Measurements from ENCODE around the gene NEK11. TPM values are rescaled to one million over a fixed set of nuclear protein-coding genes. Genes with fewer than 3 reads are reported as not detected.

NEK11 gene
- total and polyA plus RNA-seq, 8 donors: 0.45 to 24.2 (median 2.3) TPM; not detected in 1

DNA sequence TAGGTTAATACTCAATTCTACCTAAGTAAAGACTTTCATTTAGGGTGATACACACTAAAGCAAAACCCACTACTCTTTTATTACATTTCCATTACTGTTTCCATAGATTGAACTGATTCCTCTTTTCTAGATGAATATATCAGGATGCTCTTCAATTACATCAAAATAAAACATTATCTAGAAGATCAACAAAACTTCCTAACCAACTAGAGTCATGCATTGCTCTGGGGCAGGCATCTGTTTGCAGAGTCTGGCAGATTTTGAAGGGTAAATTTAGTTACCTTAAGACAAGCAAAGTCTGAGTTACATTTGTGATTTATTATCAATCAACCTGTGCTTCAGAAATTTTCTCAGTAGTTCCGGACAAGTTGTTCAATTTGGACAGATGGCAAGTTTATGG lies 117.1 kb downstream of the NEK11 start:
- Histone ChIP-seq H3K27me3 (no peaks in the 10 kb centered on the region), H3K4me1 (no peaks in the 10 kb centered on the region), H3K27ac (no peak overlapping the region), H3K4me3 (no peak overlapping the region), H3K9me3 (peaks cover 0 to 6% (median 2%) of the 10 kb centered on the region in 4 donors), H3K36me3 (no peaks in the 10 kb centered on the region)
- intact Hi-C loops (cut with DNase I; ENCODE audit: low total_unique reads): no loop called here
- 70 to 88% (median 77%) methylated on average over 1 of the region's 1 CpG for WGBS, 5 donors
- no peak for DNase-seq
- no peak for TF ChIP-seq EP300 (IDR thresholded peaks at IDR 0.05)
- TF ChIP-seq, protein P1, sequence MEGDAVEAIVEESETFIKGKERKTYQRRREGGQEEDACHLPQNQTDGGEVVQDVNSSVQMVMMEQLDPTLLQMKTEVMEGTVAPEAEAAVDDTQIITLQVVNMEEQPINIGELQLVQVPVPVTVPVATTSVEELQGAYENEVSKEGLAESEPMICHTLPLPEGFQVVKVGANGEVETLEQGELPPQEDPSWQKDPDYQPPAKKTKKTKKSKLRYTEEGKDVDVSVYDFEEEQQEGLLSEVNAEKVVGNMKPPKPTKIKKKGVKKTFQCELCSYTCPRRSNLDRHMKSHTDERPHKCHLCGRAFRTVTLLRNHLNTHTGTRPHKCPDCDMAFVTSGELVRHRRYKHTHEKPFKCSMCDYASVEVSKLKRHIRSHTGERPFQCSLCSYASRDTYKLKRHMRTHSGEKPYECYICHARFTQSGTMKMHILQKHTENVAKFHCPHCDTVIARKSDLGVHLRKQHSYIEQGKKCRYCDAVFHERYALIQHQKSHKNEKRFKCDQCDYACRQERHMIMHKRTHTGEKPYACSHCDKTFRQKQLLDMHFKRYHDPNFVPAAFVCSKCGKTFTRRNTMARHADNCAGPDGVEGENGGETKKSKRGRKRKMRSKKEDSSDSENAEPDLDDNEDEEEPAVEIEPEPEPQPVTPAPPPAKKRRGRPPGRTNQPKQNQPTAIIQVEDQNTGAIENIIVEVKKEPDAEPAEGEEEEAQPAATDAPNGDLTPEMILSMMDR (IDR thresholded peaks at IDR 0.05): no peak
- no peak for TF ChIP-seq POLR2AphosphoS5 (IDR thresholded peaks at IDR 0.05)
- TF ChIP-seq POLR2A (IDR thresholded peaks at IDR 0.05): no peak

- no peaks in the 10 kb centered on the region for H3K4me1 ChIP-seq
- H3K36me3 ChIP-seq: no peaks in the 10 kb centered on the region
- DNase-seq: peak in 1 of 2 donors; percentile 25
- intact Hi-C loops (cut with DNase I; ENCODE audit: low total_unique reads): no loop called here
- TF ChIP-seq POLR2A (IDR thresholded peaks at IDR 0.05) (no peak), EP300 (IDR thresholded peaks at IDR 0.05) (no peak), POLR2AphosphoS5 (IDR thresholded peaks at IDR 0.05) (no peak)
- TF ChIP-seq, protein P1 (IDR thresholded peaks at IDR 0.05): no peak
- H3K9me3 ChIP-seq: no peaks in the 10 kb centered on the region
- H3K4me3 ChIP-seq: no peak overlapping the region
- H3K27ac ChIP-seq: no peak overlapping the region
- H3K27me3 ChIP-seq: no peaks in the 10 kb centered on the region
- 57 to 70% (median 60%) methylated on average over 3 of the region's 3 CpGs for WGBS, 5 donors
Measured at GRCh38 chr3:131147534-131147933, 120.9 kb downstream of the NEK11 start.

DNA sequence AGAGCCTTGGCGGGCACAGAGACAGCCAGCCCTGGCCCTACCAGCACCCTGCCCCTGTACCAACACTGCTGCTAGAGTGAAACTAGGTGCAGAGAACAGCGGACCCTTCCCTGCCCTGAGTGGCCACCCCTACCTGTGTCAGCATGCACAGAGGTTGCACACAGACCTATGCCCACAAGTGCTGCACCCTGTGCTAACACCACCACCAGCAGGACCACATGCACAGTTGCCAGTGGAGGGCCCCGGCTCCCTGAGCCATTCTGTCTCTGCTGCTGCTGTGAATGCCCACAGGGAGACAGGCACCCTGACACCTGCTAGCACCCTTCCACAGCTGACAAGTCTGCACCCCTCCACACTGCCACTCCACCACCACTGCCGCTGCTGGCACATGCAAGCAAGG lies 131.8 kb downstream of the NEK11 start:
- intact Hi-C loops (cut with DNase I; ENCODE audit: low total_unique reads): no loop called here
- WGBS, 5 donors: 90 to 98% (median 96%) methylated on average over 2 to 4 of the region's 4 CpGs
- DNase-seq: no peak

GRCh38 chr3:131162516-131162915 lies 135.8 kb downstream of the NEK11 start:
- Histone ChIP-seq H3K4me1 (no peaks in the 10 kb centered on the region), H3K27me3 (no peaks in the 10 kb centered on the region), H3K27ac (no peak overlapping the region), H3K9me3 (no peaks in the 10 kb centered on the region), H3K36me3 (no peaks in the 10 kb centered on the region), H3K4me3 (no peak overlapping the region)
- WGBS, 5 donors: 66 to 75% (median 72%) methylated on average over 5 of the region's 5 CpGs
- no peak for DNase-seq
- TF ChIP-seq, protein P1 (IDR thresholded peaks at IDR 0.05): no peak
- no peak for TF ChIP-seq EP300 (IDR thresholded peaks at IDR 0.05)
- no peak for TF ChIP-seq POLR2A (IDR thresholded peaks at IDR 0.05)
- no peak for TF ChIP-seq POLR2AphosphoS5 (IDR thresholded peaks at IDR 0.05)
- intact Hi-C loops (cut with DNase I; ENCODE audit: low total_unique reads): no loop called here

More for the DNA sequence above, 131.8 kb downstream of the NEK11 start:
- no peaks in the 10 kb centered on the region for H3K4me1 ChIP-seq
- H3K9me3 ChIP-seq: no peaks in the 10 kb centered on the region
- H3K27me3 ChIP-seq: no peaks in the 10 kb centered on the region
- no peaks in the 10 kb centered on the region for H3K36me3 ChIP-seq
- TF ChIP-seq EP300 (IDR thresholded peaks at IDR 0.05) (no peak), POLR2AphosphoS5 (IDR thresholded peaks at IDR 0.05) (no peak), POLR2A (IDR thresholded peaks at IDR 0.05) (no peak)
- TF ChIP-seq, protein P1 (IDR thresholded peaks at IDR 0.05): no peak
- H3K4me3 ChIP-seq: no peak overlapping the region
- H3K27ac ChIP-seq: no peak overlapping the region
